ENCODE results near the gene SLC2A6. TPM values are rescaled to one million over a fixed set of nuclear protein-coding genes. Genes with fewer than 3 reads are reported as not detected.

The SLC2A6 gene
- total RNA-seq, 1 donor from 2014 or later, result 2.6 TPM

GRCh38 chr9:133520121-133520835, 41.4 kb upstream of the SLC2A6 start:
- no peaks in the 10 kb centered on the region for H3K36me3 ChIP-seq (ENCODE audit: control insufficient read depth, insufficient read depth, low read length)
- H3K27me3 ChIP-seq (ENCODE audit: control insufficient read depth, insufficient read depth, low read length), result peaks cover 8% of the 10 kb centered on the region
- FAIRE-seq, result no peak
- no peak for DNase-seq (ENCODE audit: low read depth)
- no peak overlapping the region for H3K4me3 ChIP-seq (ENCODE audit: low read depth, low read length)
- no peak for TF ChIP-seq CTCF (IDR thresholded peaks at IDR 0.05; ENCODE audit: insufficient read depth, low read length, severe bottlenecking)

- Histone ChIP-seq H3K27me3 (ENCODE audit: control insufficient read depth, insufficient read depth, low read length) (peaks cover 8% of the 10 kb centered on the region), H3K36me3 (ENCODE audit: control insufficient read depth, insufficient read depth, low read length) (no peaks in the 10 kb centered on the region), H3K4me3 (ENCODE audit: low read depth, low read length) (no peak overlapping the region)
- DNase-seq (ENCODE audit: low read depth) (peak; percentile 54), FAIRE-seq (no peak)
- no peak for TF ChIP-seq CTCF (IDR thresholded peaks at IDR 0.05; ENCODE audit: insufficient read depth, low read length, severe bottlenecking)
These were observed 40.8 kb upstream of the SLC2A6 start for GRCh38 chr9:133519693-133520092.

GRCh38 chr9:133518706-133519449, 40.0 kb upstream of the SLC2A6 start:
- DNase-seq (ENCODE audit: low read depth), result no peak
- Histone ChIP-seq H3K27me3 (ENCODE audit: control insufficient read depth, insufficient read depth, low read length) (peaks cover 6% of the 10 kb centered on the region), H3K4me3 (ENCODE audit: low read depth, low read length) (no peak overlapping the region), H3K36me3 (ENCODE audit: control insufficient read depth, insufficient read depth, low read length) (no peaks in the 10 kb centered on the region)
- no peak for TF ChIP-seq CTCF (IDR thresholded peaks at IDR 0.05; ENCODE audit: insufficient read depth, low read length, severe bottlenecking)
- no peak for FAIRE-seq

- peaks cover 3% of the 10 kb centered on the region for H3K27me3 ChIP-seq (ENCODE audit: control insufficient read depth, insufficient read depth, low read length)
- H3K36me3 ChIP-seq (ENCODE audit: control insufficient read depth, insufficient read depth, low read length), result no peaks in the 10 kb centered on the region
- H3K4me3 ChIP-seq (ENCODE audit: low read depth, low read length), result no peak overlapping the region
- DNase-seq (ENCODE audit: low read depth), result no peak
- TF ChIP-seq CTCF (IDR thresholded peaks at IDR 0.05; ENCODE audit: insufficient read depth, low read length, severe bottlenecking), result no peak
- FAIRE-seq, result no peak
These were observed 39.3 kb upstream of the SLC2A6 start for GRCh38 chr9:133518200-133518599.

- no peak for FAIRE-seq
- Histone ChIP-seq H3K27me3 (ENCODE audit: control insufficient read depth, insufficient read depth, low read length) (peaks cover 3% of the 10 kb centered on the region), H3K4me3 (ENCODE audit: low read depth, low read length) (no peak overlapping the region), H3K36me3 (ENCODE audit: control insufficient read depth, insufficient read depth, low read length) (no peaks in the 10 kb centered on the region)
- DNase-seq (ENCODE audit: low read depth), result no peak
- no peak for TF ChIP-seq CTCF (IDR thresholded peaks at IDR 0.05; ENCODE audit: insufficient read depth, low read length, severe bottlenecking)
These were observed 38.8 kb upstream of the SLC2A6 start for GRCh38 chr9:133517711-133518110.
